T-helper 2 cell treated with Interferon-gamma antibody and Interleukin-4, amounts not matched to agents 100 ng/mL and 5 ng/mL, for 36 hours (primary cell): ENCODE measurements around the gene GRID1. TPM values are rescaled to one million over a fixed set of nuclear protein-coding genes. Genes with fewer than 3 reads are reported as not detected.

Experiments
- intact Hi-C: fragments of 100-400 bp; cut with micrococcal nuclease; formaldehyde crosslinking; loops from one replicate; pipeline ENCODE4 v1.15.1; 2023
- total RNA-seq: library from RNA; stranded (reverse); gene quantifications from 2 replicates; pipeline ENCODE4 v1.2.3, GENCODE V29; 2022

Gene GRID1
- total RNA-seq, 1 donor from 2014 or later: not detected

DNA sequence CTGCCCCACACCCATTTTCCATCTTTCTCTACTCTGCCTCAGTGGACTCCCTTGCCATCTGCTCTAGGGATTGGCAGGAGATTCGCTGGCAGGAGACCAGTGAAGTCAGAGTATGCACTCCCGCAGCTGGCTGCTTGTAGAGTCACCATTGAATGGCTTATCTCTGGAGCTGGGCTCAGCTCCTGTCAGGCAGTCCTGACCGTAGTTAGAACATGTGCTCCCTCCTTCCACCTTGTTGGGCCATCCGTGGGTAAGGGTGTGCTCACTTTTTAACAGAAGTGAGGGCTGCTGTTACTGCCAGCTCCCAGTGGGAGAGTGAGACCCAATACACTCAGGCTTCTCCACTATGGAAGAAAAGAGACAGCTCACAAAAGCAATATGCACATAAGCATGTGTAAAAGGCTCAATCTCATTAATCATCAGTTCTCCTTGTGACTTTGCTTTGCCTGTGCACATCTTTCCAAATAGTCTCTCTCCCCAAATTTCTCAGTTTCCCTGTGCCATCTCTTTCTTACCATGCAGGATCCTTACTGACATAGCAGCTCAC, 773.3 kb downstream of the GRID1 start:
- intact Hi-C loops: no loop called here

- intact Hi-C loops: no loop called here
Measured at GRCh38 chr10:85581371-85581770, 785.2 kb downstream of the GRID1 start.

- intact Hi-C loops: no loop called here
Measured at GRCh38 chr10:85580585-85580984, 786.0 kb downstream of the GRID1 start.

- intact Hi-C loops: no loop called here
Measured at GRCh38 chr10:85578860-85579259, 787.7 kb downstream of the GRID1 start.

DNA sequence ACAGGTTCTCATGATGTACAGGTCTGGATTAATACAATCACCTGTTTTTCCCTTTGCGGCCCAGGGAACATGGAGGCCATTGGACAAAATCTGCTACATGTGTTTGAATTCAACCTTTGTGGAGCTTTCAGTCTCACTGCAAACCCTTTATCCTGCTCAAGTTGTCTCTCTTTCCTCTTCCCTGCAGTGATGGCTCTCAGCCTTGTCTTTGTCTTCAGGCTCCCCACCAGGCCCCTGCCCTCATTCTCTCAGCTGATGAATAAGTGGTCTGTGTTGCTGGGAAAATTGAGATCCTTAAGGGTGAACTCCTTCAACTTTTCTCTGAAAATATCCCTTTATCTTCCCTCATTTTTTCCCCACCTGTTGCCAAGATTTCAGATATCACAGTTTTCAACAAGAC, 791.2 kb downstream of the GRID1 start:
- intact Hi-C loops: no loop called here

DNA sequence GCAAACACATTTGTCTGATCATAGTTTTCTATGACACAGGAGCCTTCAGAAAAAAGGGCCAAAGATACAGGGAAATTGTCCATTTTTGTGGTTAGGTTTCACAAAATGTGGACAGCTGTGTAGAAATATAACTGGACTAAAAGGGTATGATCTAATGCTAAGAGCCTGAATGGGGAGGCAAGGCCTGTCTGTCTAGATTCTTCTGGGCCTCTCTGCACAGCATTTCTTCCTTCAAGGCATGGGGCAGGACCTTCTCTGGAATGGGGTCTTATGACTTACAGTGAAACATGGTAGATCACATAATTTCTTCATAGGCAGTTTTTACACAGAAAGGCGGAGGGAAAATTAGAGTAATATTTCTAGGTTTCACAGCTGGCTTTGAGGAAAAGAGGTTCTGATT, 795.7 kb downstream of the GRID1 start:
- intact Hi-C loops: no loop called here

DNA sequence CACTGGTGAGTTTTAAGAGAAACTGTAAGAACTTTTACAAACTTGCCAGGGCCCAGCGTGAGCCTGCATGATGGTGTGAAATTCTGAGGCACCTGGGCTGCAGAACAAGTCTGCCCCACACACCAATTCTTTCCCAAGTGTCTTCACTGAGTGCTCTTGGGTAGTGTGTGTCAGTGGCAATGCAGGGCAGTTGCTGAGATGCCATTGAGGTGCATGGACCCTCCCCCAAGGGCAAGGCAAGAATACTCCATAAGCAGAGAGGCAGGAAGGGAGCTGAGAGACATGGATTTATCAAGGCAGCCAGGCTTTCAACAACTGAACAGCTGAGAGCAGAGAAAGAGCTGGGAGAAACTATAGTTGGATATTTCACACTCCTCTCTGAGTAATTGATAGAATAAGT, 801.2 kb downstream of the GRID1 start:
- intact Hi-C loops: no loop called here

GRCh38 chr10:85558533-85558932, 808.1 kb downstream of the GRID1 start:
- intact Hi-C loops: no loop called here

DNA sequence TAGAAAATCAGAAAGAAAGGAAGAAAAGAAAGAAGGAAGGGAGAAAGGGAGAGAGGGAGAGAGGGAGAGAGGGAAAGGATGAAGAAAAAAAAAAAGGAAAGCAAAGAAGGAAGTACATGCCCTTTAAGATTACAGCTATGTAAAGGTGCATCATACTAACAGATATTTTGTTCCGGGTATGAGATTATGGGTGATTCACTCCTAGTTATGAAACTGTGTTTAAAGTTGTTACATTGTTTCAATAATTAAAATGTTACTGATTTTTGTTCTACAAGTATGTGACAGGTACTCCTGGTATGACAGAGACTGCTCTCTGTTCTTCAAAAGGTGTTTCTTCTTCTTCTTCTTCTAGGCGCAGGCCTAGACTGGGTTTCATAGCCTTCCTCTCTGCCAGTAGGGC, 808.9 kb downstream of the GRID1 start:
- intact Hi-C loops: no loop called here

- intact Hi-C loops: no loop called here
Measured at GRCh38 chr10:85557077-85557476, 809.5 kb downstream of the GRID1 start.

Other genes starting within 250 kb of the GRID1 start
- 49.6 and 53.4 TPM in 2 replicates for gene WAPL, start 155.0 kb upstream of the GRID1 start, total RNA-seq